Activated CD4-positive, alpha-beta T cell treated with anti-CD3 and anti-CD28 coated beads, Interleukin-2, amount 10 ng/mL, durations not matched to agents 24 days and 14 days (primary cell): ENCODE data around the gene CCDC15. TPM values are rescaled to one million over a fixed set of nuclear protein-coding genes. Genes with fewer than 3 reads are reported as not detected.
"Not testable (repeated sequence)": the region's sequence is repeated elsewhere in the genome, so short reads cannot be mapped to it uniquely, and the experiment has no call there.

Experiments
- DNase-seq: peaks from one replicate; pipeline ENCODE4 v3.0.0; 2022
- H3K27ac Mint-ChIP-seq: one replicate; pipeline ENCODE4 v1.8.0; 2022; ENCODE audit warnings: mild to moderate bottlenecking, mixed read lengths
- H3K27me3 Mint-ChIP-seq: one replicate; pipeline ENCODE4 v1.8.0; 2022; ENCODE audit warnings: mixed read lengths
- H3K36me3 Mint-ChIP-seq: one replicate; pipeline ENCODE4 v1.8.0; 2022; ENCODE audit warnings: low read depth, mild to moderate bottlenecking, mixed read lengths
- H3K4me1 Mint-ChIP-seq: one replicate; pipeline ENCODE4 v1.8.0; 2021; ENCODE audit warnings: mixed read lengths
- H3K4me3 Mint-ChIP-seq: one replicate; pipeline ENCODE4 v1.8.0; 2022; ENCODE audit warnings: mild to moderate bottlenecking, moderate library complexity, mixed read lengths
- H3K9me3 Mint-ChIP-seq: one replicate; pipeline ENCODE4 v1.8.0; 2021; ENCODE audit warnings: mixed read lengths
- intact Hi-C: fragments of 100-400 bp; cut with micrococcal nuclease; formaldehyde crosslinking; loops from one replicate; pipeline ENCODE4 v1.15.1; 2023
- total RNA-seq: library from RNA; stranded (reverse); gene quantifications from 2 replicates; pipeline ENCODE4 v1.2.3, GENCODE V29; 2022

CCDC15 gene
- total RNA-seq, 1 donor from 2014 or later, result 4.5 TPM

- intact Hi-C loops, result loop anchor here (5.0 to 10.0 kb wide), 2 partner anchors 203 to 934 kb away; partner anchors contain the start of gene HYLS1
- H3K27ac Mint-ChIP-seq, result no peak overlapping the region
- H3K4me1 Mint-ChIP-seq, result peaks cover 3% of the 10 kb centered on the region
- DNase-seq, result peak; percentile 80
- H3K36me3 Mint-ChIP-seq, result peaks cover 6% of the 10 kb centered on the region
- H3K27me3 Mint-ChIP-seq, result no peaks in the 10 kb centered on the region
- H3K4me3 Mint-ChIP-seq, result no peak overlapping the region
- H3K9me3 Mint-ChIP-seq, result peaks cover 11% of the 10 kb centered on the region
These were observed 3.2 kb upstream of the CCDC15 start for GRCh38 chr11:124950601-124951330.

GRCh38 chr11:124951341-124951740 is 2.7 kb upstream of the CCDC15 start:
- no peak for DNase-seq
- H3K9me3 Mint-ChIP-seq, result peaks cover 11% of the 10 kb centered on the region
- H3K27ac Mint-ChIP-seq, result no peak overlapping the region
- H3K4me1 Mint-ChIP-seq, result peaks cover 4% of the 10 kb centered on the region
- intact Hi-C loops, result loop anchor here (5.0 to 10.0 kb wide), 2 partner anchors 204 to 933 kb away; partner anchors contain the start of gene HYLS1
- H3K4me3 Mint-ChIP-seq, result no peak overlapping the region
- H3K27me3 Mint-ChIP-seq, result no peaks in the 10 kb centered on the region
- H3K36me3 Mint-ChIP-seq, result peaks cover 6% of the 10 kb centered on the region

DNA sequence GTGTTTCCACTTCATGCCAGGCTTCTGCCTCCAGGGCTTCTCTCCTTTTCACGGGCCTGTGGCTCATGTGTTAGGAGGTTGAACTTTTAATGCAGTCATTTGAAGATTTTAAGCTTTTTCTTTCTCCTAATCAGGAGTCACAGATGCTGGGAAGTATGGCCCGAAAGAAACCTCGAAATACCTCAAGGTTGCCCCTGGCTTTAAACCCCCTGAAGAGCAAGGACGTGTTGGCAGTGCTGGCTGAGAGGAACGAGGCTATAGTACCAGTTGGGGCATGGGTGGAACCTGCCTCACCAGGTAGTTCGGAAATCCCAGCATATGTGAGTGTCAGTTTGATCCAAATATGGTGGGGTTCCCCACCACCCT is 571 bp downstream of the CCDC15 start:
- Mint-ChIP-seq H3K36me3 (no peaks in the 10 kb centered on the region), H3K4me1 (peaks cover 6% of the 10 kb centered on the region), H3K4me3 (no peak overlapping the region), H3K9me3 (no peaks in the 10 kb centered on the region), H3K27me3 (no peaks in the 10 kb centered on the region), H3K27ac (no peak overlapping the region)
- peak; percentile 58 for DNase-seq
- intact Hi-C loops, result loop anchor here (1.0 to 10.0 kb wide), 7 partner anchors 34 to 930 kb away; partner anchors contain the start of genes HYLS1, SIAE, SPA17 and TBRG1

GRCh38 chr11:124955035-124955434 is 1.0 kb downstream of the CCDC15 start:
- intact Hi-C loops, result loop anchor here (2.0 to 10.0 kb wide), 5 partner anchors 34 to 930 kb away; partner anchors contain the start of genes HYLS1, SIAE, SLC37A2 and SPA17
- H3K36me3 Mint-ChIP-seq, result no peaks in the 10 kb centered on the region
- H3K27me3 Mint-ChIP-seq, result no peaks in the 10 kb centered on the region
- H3K27ac Mint-ChIP-seq, result no peak overlapping the region
- H3K9me3 Mint-ChIP-seq, result no peaks in the 10 kb centered on the region
- H3K4me1 Mint-ChIP-seq, result peaks cover 6% of the 10 kb centered on the region
- no peak for DNase-seq
- peak overlapping the region; percentile 28 for H3K4me3 Mint-ChIP-seq

DNA sequence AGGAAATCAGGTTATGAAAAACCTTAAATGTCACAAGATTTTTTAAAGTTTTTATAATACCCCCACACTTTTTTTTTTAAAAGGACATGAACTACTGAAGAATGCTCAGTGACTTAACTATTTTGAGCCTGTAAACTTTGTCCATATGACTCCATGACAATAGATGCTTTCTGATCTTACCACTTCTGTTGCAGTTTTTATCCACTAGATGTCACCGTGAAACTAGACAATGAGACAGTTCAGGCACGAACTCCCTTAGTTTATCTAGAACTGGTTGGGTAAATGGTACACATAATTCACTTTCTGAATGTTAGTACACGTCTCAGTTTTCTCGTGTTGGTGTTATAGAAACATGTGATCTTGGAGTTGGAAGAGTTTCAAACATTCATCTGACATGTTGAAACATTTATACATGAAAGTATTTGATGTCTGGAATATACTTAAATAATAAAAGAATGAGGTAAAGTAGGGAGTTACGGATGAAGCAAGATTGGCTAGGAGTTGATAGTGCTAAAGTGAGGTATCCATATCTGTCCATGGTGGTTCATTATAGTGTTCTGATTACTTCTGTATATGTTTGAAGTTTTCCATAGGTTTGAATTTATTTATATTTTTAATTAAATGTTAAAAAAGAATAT is 8.1 kb downstream of the CCDC15 start:
- no peaks in the 10 kb centered on the region for H3K9me3 Mint-ChIP-seq
- intact Hi-C loops, result loop anchor here (1.0 to 2.0 kb wide), 3 partner anchors 162 to 389 kb away; no protein-coding TSS in a partner anchor
- H3K4me1 Mint-ChIP-seq, result peaks cover 2% of the 10 kb centered on the region
- peak; percentile 82 for DNase-seq
- no peak overlapping the region for H3K27ac Mint-ChIP-seq
- H3K36me3 Mint-ChIP-seq, result peaks cover 2% of the 10 kb centered on the region
- no peaks in the 10 kb centered on the region for H3K27me3 Mint-ChIP-seq
- H3K4me3 Mint-ChIP-seq, result no peak overlapping the region

DNA sequence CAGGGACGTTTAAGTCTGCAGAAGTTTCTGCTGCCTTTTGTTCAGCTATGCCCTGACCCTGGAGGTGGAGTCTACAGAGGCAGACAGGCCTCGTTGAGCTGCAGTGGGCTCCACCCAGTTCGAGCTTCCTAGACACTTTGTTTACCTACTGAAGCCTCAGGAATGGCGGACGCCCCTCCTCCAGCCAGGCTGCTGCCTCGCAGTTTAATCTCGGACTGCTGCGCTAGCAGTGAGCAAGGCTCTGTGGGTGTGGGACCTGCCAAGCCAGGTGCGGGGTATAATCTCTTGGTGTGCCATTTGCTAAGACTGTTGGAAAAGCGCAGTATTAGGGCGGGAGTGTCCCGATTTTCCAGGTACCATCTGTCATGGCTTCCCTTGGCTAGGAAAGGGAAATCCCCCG is 14.2 kb downstream of the CCDC15 start:
- H3K4me3 Mint-ChIP-seq, H3K27ac Mint-ChIP-seq, DNase-seq, H3K4me1 Mint-ChIP-seq, H3K27me3 Mint-ChIP-seq, H3K36me3 Mint-ChIP-seq, H3K9me3 Mint-ChIP-seq, intact Hi-C loops: not testable (repeated sequence)

- H3K36me3 Mint-ChIP-seq, result no peaks in the 10 kb centered on the region
- H3K27ac Mint-ChIP-seq, result no peak overlapping the region
- no peaks in the 10 kb centered on the region for H3K4me1 Mint-ChIP-seq
- no peaks in the 10 kb centered on the region for H3K9me3 Mint-ChIP-seq
- intact Hi-C loops, result no loop called here
- H3K27me3 Mint-ChIP-seq, result no peaks in the 10 kb centered on the region
- DNase-seq, result no peak
- H3K4me3 Mint-ChIP-seq, result no peak overlapping the region
These were observed 16.9 kb downstream of the CCDC15 start for GRCh38 chr11:124970925-124971324.

GRCh38 chr11:124971810-124972209 is 17.8 kb downstream of the CCDC15 start:
- Mint-ChIP-seq H3K9me3 (no peaks in the 10 kb centered on the region), H3K4me1 (no peaks in the 10 kb centered on the region), H3K27ac (no peak overlapping the region), H3K36me3 (no peaks in the 10 kb centered on the region), H3K4me3 (no peak overlapping the region), H3K27me3 (no peaks in the 10 kb centered on the region)
- intact Hi-C loops, result no loop called here
- DNase-seq, result no peak

DNA sequence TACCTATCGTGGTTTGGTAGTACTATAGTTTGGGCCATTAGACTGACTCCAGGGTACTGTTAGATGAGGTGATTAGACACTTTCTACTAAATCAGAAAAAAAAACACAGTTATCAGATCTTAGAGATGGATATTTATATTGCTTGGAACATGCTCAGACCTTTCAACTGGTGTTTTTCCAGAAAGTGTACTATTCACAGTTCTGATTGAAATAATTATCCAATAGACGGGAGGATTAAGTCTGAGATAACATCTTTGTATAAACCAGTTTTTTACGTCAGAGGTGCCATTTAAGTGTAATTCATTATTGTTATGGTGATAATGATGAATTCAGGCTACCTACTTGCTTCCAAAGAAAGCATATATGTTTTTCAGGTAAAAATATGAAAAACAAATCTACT is 22.5 kb downstream of the CCDC15 start:
- Mint-ChIP-seq H3K9me3 (peaks cover 20% of the 10 kb centered on the region), H3K4me1 (no peaks in the 10 kb centered on the region), H3K27me3 (no peaks in the 10 kb centered on the region), H3K4me3 (no peak overlapping the region), H3K36me3 (peaks cover 36% of the 10 kb centered on the region), H3K27ac (no peak overlapping the region)
- no peak for DNase-seq
- intact Hi-C loops, result no loop called here

GRCh38 chr11:124977006-124977405 is 23.0 kb downstream of the CCDC15 start:
- Mint-ChIP-seq H3K27me3 (no peaks in the 10 kb centered on the region), H3K4me3 (no peak overlapping the region), H3K36me3 (peaks cover 40% of the 10 kb centered on the region), H3K27ac (no peak overlapping the region), H3K4me1 (no peaks in the 10 kb centered on the region), H3K9me3 (peaks cover 20% of the 10 kb centered on the region)
- no peak for DNase-seq
- intact Hi-C loops, result no loop called here

- no peaks in the 10 kb centered on the region for H3K27me3 Mint-ChIP-seq
- H3K9me3 Mint-ChIP-seq, result peaks cover 23% of the 10 kb centered on the region
- no peaks in the 10 kb centered on the region for H3K4me1 Mint-ChIP-seq
- intact Hi-C loops, result no loop called here
- H3K4me3 Mint-ChIP-seq, result no peak overlapping the region
- no peak overlapping the region for H3K27ac Mint-ChIP-seq
- no peak for DNase-seq
- H3K36me3 Mint-ChIP-seq, result peaks cover 53% of the 10 kb centered on the region
These were observed 24.3 kb downstream of the CCDC15 start for GRCh38 chr11:124978316-124978715.

GRCh38 chr11:124982043-124982442 is 28.0 kb downstream of the CCDC15 start:
- Mint-ChIP-seq H3K4me3 (no peak overlapping the region), H3K4me1 (no peaks in the 10 kb centered on the region), H3K27me3 (no peaks in the 10 kb centered on the region), H3K27ac (no peak overlapping the region), H3K9me3 (peaks cover 23% of the 10 kb centered on the region), H3K36me3 (peaks cover 58% of the 10 kb centered on the region)
- intact Hi-C loops, result no loop called here
- DNase-seq, result no peak

DNA sequence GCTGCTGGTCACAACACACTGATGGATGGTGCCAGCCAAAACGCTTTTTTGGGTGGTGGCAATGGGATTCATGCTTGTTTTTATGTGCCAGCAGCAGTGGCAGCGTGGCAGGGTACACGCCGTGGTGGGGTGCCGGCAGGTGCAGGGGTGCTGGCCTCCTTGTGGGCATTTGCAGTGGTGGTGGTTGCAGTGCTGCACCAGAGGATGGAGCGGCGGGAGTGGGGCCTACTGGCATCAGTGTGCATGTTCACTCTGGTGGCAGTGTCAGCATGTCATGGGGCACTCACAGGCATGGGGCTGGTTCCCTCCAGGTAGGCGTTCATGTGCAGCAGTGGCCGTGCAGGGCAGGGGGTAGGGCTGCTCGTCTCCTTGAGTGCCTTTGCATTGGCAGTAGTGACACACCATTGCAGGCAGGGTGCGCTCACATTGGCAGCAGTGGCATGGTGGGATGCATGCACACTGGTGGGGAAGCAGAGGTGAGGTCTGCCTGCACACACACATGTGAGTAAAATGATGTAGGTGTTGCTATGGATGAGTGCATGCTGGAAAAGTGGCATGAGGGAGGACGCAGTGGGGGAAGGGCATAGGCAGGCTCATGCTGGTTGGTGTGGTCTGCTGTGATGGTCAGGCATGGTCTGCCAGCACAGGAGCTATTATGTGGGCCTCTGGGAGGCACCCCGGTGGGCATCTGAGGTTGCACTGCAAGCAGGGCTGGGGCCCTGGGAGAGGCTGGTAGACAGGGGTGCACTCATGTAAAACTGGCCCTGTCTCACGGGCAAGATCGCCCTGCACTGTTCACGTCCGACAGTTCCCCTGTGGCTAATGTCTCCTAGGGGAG is 29.9 kb downstream of the CCDC15 start:
- peaks cover 61% of the 10 kb centered on the region for H3K36me3 Mint-ChIP-seq
- H3K4me3 Mint-ChIP-seq, result no peak overlapping the region
- no peaks in the 10 kb centered on the region for H3K27me3 Mint-ChIP-seq
- no peak for DNase-seq
- intact Hi-C loops, result no loop called here
- H3K27ac Mint-ChIP-seq, result no peak overlapping the region
- H3K9me3 Mint-ChIP-seq, result peaks cover 20% of the 10 kb centered on the region
- H3K4me1 Mint-ChIP-seq, result no peaks in the 10 kb centered on the region

- no peak for DNase-seq
- Mint-ChIP-seq H3K27ac (no peak overlapping the region), H3K4me3 (no peak overlapping the region), H3K9me3 (peaks cover 18% of the 10 kb centered on the region), H3K36me3 (peaks cover 57% of the 10 kb centered on the region), H3K27me3 (no peaks in the 10 kb centered on the region), H3K4me1 (no peaks in the 10 kb centered on the region)
- intact Hi-C loops, result no loop called here
These were observed 30.5 kb downstream of the CCDC15 start for GRCh38 chr11:124984512-124984854.
